ENCODE data around the gene NTN1. TPM values are rescaled to one million over a fixed set of nuclear protein-coding genes. Genes with fewer than 3 reads are reported as not detected.
"Not testable (repeated sequence)": the region's sequence is repeated elsewhere in the genome, so short reads cannot be mapped to it uniquely, and the experiment has no call there.

Gene NTN1
- polyA plus RNA-seq, 3 donors = 0.03 to 0.04 TPM; not detected in 1

DNA sequence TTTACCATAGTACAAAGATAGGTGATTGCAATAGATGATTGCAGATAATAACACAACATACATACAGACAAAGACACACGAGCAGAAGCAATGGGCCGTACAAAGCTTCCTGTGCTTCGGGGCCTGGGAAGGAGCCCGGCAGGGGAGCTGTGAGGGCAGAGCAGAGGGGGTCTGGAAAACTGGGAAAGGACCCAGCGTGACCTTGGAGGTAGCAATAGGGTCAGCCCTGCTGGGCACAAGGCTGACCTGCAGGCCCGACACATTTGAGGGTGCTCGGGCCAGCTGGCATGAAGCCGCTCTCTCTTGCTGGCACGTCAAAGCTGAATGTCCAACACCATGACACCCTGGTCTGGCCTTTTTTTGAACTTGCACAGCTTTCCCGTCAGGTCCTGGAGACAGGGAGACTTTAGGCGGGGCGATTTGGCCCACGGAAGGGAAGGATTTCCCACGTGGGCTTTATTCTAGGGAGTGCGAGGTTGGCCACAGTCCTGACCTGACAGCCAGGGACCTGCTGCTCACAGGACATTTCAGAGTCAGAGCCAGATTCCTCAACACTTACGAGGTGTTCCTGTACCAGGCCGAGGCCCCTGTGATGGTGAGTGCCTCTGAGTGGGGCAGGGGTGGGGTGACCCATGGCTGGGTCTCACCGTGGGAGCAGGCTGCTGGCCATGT, 83.2 kb downstream of the NTN1 start:
- Histone ChIP-seq H3K79me2 (ENCODE audit: insufficient read depth, low read length) (no peaks in the 10 kb centered on the region), H3K9ac (ENCODE audit: insufficient read depth, low read length, poor library complexity, severe bottlenecking) (no peak overlapping the region), H3K4me3 (replicated peaks in 1 of 3; ENCODE audit: low read depth in 2 of 3, low read length in 3 of 3) (no peak overlapping the region), H3K4me2 (replicated peaks; ENCODE audit: extremely low read depth, low read length, poor library complexity, severe bottlenecking) (no peak overlapping the region), H4K20me1 (ENCODE audit: insufficient read depth, low read length) (no peaks in the 10 kb centered on the region), H3K27me3 (ENCODE audit: control insufficient read depth in 2 of 2, insufficient read depth in 2 of 2, low read length in 2 of 2) (no peaks in the 10 kb centered on the region), H2AFZ (ENCODE audit: insufficient read depth, low read depth, low read length, poor library complexity, severe bottlenecking) (no peak overlapping the region), H3K27ac (ENCODE audit: low read depth in 1 of 2, low read length in 2 of 2) (no peak overlapping the region), H3K9me3 (replicated peaks in 1 of 2; ENCODE audit: control insufficient read depth in 1 of 2, insufficient read depth in 1 of 2, low read length in 2 of 2) (no peaks in the 10 kb centered on the region), H3K36me3 (replicated peaks in 1 of 2; ENCODE audit: control insufficient read depth in 1 of 2, insufficient read depth in 2 of 2, low read length in 2 of 2) (no peaks in the 10 kb centered on the region), H3K4me1 (ENCODE audit: control insufficient read depth in 1 of 2, insufficient read depth in 2 of 2, low read length in 2 of 2) (no peaks in the 10 kb centered on the region)
- Mint-ChIP-seq H3K27me3 (ENCODE audit: low read depth in 3 of 3) (peaks cover 2 to 5% (median 4%) of the 10 kb centered on the region in 3 donors), H3K27ac (no peak overlapping the region), H3K9me3 (peaks cover 0 to 9% (median 2%) of the 10 kb centered on the region in 7 donors), H3K36me3 (no peaks in the 10 kb centered on the region), H3K4me3 (no peak overlapping the region), H3K4me1 (peaks cover 6% of the 10 kb centered on the region)
- WGBS (ENCODE audit: insufficient coverage) = 98% methylated on average over 15 of the region's 18 CpGs
- no peak for DNase-seq
- intact Hi-C loops (cut with micrococcal nuclease) = no loop called here
- TF ChIP-seq, protein P1, sequence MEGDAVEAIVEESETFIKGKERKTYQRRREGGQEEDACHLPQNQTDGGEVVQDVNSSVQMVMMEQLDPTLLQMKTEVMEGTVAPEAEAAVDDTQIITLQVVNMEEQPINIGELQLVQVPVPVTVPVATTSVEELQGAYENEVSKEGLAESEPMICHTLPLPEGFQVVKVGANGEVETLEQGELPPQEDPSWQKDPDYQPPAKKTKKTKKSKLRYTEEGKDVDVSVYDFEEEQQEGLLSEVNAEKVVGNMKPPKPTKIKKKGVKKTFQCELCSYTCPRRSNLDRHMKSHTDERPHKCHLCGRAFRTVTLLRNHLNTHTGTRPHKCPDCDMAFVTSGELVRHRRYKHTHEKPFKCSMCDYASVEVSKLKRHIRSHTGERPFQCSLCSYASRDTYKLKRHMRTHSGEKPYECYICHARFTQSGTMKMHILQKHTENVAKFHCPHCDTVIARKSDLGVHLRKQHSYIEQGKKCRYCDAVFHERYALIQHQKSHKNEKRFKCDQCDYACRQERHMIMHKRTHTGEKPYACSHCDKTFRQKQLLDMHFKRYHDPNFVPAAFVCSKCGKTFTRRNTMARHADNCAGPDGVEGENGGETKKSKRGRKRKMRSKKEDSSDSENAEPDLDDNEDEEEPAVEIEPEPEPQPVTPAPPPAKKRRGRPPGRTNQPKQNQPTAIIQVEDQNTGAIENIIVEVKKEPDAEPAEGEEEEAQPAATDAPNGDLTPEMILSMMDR (IDR thresholded peaks at IDR 0.05) = no peak

DNA sequence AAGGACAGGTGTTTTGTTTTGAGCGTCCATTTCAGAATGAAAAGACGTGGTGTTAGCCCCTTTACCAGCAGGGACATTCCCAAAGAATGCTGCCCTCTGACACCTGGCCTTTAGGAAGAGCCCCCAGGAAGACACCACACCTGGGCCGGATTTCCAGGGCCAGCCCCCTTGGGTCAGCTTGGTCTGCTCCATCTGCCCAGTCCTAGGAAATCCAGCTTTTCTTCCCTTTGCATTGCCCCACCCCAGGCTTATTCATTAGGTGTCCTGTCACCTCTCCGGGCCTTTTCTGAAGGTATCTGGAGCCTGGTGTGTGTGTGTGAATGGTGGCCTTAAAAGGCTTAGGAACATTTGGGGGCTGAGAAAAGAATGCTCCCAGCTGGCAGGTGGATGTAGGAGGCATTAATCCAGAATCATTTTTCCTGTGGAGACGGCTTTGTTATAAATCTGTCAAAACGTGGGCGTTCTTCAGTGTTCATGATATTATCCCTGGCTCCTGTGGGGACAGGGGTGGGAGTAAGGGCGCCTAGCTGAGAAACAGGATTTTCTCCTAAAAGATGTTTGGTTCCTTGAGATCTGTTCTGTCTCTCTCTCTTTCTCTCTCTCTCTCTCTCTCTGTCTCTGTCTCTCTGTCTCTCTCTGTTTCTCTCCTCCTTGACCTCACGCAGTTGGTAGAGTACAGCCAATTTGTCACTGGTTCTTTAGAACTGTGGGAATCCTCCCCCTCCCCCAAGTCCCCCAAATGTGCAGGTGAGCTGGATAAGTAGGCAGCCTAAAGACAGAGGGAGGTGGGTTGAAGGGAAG, 84.0 kb downstream of the NTN1 start:
- H3K27me3 ChIP-seq (ENCODE audit: control insufficient read depth in 2 of 2, insufficient read depth in 2 of 2, low read length in 2 of 2) = no peaks in the 10 kb centered on the region
- H3K9ac ChIP-seq (ENCODE audit: insufficient read depth, low read length, poor library complexity, severe bottlenecking) = no peak overlapping the region
- TF ChIP-seq, protein P1 (IDR thresholded peaks at IDR 0.05) = no peak
- no peak overlapping the region for H2AFZ ChIP-seq (ENCODE audit: insufficient read depth, low read depth, low read length, poor library complexity, severe bottlenecking)
- peaks cover 2 to 5% (median 4%) of the 10 kb centered on the region in 3 donors for H3K27me3 Mint-ChIP-seq (ENCODE audit: low read depth in 3 of 3)
- no peaks in the 10 kb centered on the region for H4K20me1 ChIP-seq (ENCODE audit: insufficient read depth, low read length)
- intact Hi-C loops (cut with micrococcal nuclease) = no loop called here
- no peak for DNase-seq
- peaks cover 0 to 9% (median 2%) of the 10 kb centered on the region in 7 donors for H3K9me3 Mint-ChIP-seq
- no peaks in the 10 kb centered on the region for H3K79me2 ChIP-seq (ENCODE audit: insufficient read depth, low read length)
- no peaks in the 10 kb centered on the region for H3K36me3 ChIP-seq (replicated peaks in 1 of 2; ENCODE audit: control insufficient read depth in 1 of 2, insufficient read depth in 2 of 2, low read length in 2 of 2)
- H3K4me2 ChIP-seq (replicated peaks; ENCODE audit: extremely low read depth, low read length, poor library complexity, severe bottlenecking) = no peak overlapping the region
- no peak overlapping the region for H3K27ac ChIP-seq (ENCODE audit: low read depth in 1 of 2, low read length in 2 of 2)
- 94% methylated on average over 3 of the region's 9 CpGs for WGBS (ENCODE audit: insufficient coverage)
- no peak overlapping the region for H3K4me3 Mint-ChIP-seq
- no peaks in the 10 kb centered on the region for H3K9me3 ChIP-seq (replicated peaks in 1 of 2; ENCODE audit: control insufficient read depth in 1 of 2, insufficient read depth in 1 of 2, low read length in 2 of 2)
- H3K4me3 ChIP-seq (replicated peaks in 1 of 3; ENCODE audit: low read depth in 2 of 3, low read length in 3 of 3) = no peak overlapping the region
- H3K27ac Mint-ChIP-seq = no peak overlapping the region
- H3K4me1 Mint-ChIP-seq = peaks cover 6% of the 10 kb centered on the region
- no peaks in the 10 kb centered on the region for H3K4me1 ChIP-seq (ENCODE audit: control insufficient read depth in 1 of 2, insufficient read depth in 2 of 2, low read length in 2 of 2)
- H3K36me3 Mint-ChIP-seq = no peaks in the 10 kb centered on the region

DNA sequence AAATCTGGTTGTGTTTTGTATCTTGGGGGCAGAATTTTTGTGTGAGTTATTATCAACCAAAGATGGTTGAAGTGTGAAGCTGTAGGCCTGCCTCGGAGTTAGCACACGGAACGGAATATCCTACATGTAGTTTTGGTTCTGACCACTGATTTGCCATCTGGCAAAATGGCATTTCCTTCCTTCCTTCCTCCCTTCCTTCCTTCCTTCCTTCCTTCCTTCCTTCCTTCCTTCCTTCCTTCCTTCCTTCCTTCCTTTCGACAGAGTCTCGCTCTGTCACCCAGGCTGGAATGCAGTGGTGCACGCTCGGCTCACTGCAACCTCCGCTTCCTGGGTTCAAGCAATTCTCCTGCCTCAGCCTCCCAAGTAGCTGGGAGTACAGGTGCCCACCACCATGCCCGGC, 85.0 kb downstream of the NTN1 start:
- not testable (repeated sequence) for H3K4me3 Mint-ChIP-seq, H3K36me3 Mint-ChIP-seq
- 100% methylated on average over 1 of the region's 9 CpGs for WGBS (ENCODE audit: insufficient coverage)

More for the DNA sequence above, 85.0 kb downstream of the NTN1 start:
- H3K27me3 Mint-ChIP-seq (ENCODE audit: low read depth in 3 of 3); H2AFZ ChIP-seq (ENCODE audit: insufficient read depth, low read depth, low read length, poor library complexity, severe bottlenecking); H3K4me1 ChIP-seq (ENCODE audit: control insufficient read depth in 1 of 2, insufficient read depth in 2 of 2, low read length in 2 of 2); H3K36me3 ChIP-seq (replicated peaks in 1 of 2; ENCODE audit: control insufficient read depth in 1 of 2, insufficient read depth in 2 of 2, low read length in 2 of 2); H3K27ac Mint-ChIP-seq; H3K4me3 ChIP-seq (replicated peaks in 1 of 3; ENCODE audit: low read depth in 2 of 3, low read length in 3 of 3); H4K20me1 ChIP-seq (ENCODE audit: insufficient read depth, low read length); H3K4me1 Mint-ChIP-seq; H3K27me3 ChIP-seq (ENCODE audit: control insufficient read depth in 2 of 2, insufficient read depth in 2 of 2, low read length in 2 of 2); H3K9me3 Mint-ChIP-seq; H3K27ac ChIP-seq (ENCODE audit: low read depth in 1 of 2, low read length in 2 of 2); H3K79me2 ChIP-seq (ENCODE audit: insufficient read depth, low read length); H3K9me3 ChIP-seq (replicated peaks in 1 of 2; ENCODE audit: control insufficient read depth in 1 of 2, insufficient read depth in 1 of 2, low read length in 2 of 2); intact Hi-C loops (cut with micrococcal nuclease); DNase-seq; H3K4me2 ChIP-seq (replicated peaks; ENCODE audit: extremely low read depth, low read length, poor library complexity, severe bottlenecking); H3K9ac ChIP-seq (ENCODE audit: insufficient read depth, low read length, poor library complexity, severe bottlenecking): not testable (repeated sequence)
